GM19452 (cell line): ENCODE results near the gene PTPN20.

Source experiments
- ATAC-seq: cut with Tn5 transposase; IDR thresholded peaks from one replicate; pipeline ENCODE4 v1.9.1; 2021; ENCODE audit not compliant: unreplicated experiment

The PTPN20 gene

GRCh38 chr10:47047577-47048525, 136.6 kb downstream of the PTPN20 start:
- ATAC-seq = no peak

DNA sequence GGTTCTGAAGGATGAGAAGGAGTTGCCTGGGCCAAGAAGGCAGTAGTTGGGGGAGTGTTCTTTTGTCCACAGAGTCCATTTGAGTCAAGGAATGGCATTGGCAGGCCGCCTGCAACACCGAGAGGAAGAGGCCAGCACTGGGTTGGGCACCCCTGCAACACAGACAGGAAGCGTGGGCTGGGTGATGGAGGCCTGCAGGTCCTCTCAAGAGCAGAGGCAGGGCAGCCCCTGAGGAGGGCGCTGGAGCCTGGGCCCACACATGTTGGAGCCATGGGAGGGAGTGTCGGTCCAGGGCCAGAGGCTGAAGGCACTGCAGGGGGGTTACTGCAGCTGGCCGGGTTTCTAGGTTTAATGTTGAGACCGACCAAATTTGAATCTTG, 137.3 kb downstream of the PTPN20 start:
- ATAC-seq = no peak

GRCh38 chr10:47049056-47049851, 138.0 kb downstream of the PTPN20 start:
- ATAC-seq = no peak

DNA sequence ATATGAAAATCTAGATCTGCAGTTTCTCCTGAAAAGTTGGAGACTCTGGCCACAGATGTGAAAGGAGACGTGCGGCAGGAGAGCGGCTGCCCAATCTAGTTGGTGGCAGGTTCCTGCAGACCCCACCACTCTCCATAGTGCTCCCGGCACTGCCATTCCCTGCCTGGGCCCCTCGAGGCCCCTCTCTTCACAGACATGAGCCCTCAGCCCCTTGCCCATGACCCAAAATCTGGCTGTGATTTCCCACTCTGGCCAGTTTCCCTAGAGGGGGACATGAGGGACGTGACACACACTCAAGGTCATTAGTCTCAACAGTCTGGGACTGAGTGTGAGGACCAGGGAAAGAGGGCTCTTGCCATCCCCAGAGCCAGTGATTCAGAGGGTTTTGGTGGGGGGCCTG, 138.7 kb downstream of the PTPN20 start:
- ATAC-seq = no peak

DNA sequence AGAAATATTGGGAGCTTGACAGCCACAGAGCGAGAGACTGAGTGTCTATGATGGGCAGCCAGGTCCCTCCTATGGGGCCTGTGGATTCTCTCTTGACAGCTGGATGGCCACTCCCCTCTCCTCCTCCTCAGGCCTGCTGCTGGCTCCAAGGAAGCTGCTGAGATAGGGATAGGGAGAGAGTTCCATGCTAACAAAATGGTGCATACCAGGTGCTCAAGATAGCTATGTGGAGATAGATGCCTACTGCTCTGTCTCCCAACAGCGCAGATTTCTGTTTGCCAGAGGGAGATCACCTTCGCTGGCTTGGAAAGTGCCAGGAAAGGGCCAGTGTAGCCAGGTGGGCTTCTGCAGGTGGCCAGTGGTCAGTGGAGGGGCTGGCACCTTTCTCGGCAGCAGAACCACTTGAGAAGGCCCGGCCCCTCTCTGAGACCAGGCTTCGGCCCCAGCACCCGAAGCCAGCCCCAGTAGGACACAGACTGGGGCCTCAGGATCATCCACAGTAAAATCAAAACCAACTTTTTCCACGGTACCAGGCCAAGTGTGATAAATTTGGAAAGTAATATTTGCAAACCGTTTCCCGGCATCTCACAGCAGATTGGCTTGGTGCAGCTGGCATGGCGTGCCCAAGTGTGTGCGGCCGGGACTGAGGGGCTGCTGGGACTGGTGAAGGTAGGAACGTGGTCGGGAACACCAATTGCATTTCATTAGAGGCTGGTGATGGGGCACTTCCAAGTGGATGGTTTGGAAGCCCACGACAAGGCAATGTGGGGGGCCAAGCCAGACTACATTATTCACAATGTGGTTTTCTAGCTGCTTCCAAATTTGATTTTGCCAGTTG, 139.6 kb downstream of the PTPN20 start:
- ATAC-seq = no peak

- ATAC-seq = no peak
These were observed 140.6 kb downstream of the PTPN20 start for GRCh38 chr10:47051741-47052238.
